Neural cell (in vitro differentiated cells): ENCODE results near the gene TMOD1.

ENCODE experiments used
- EZH2 ChIP-seq: fragments of 200-600, 300-800 bp; shearing (Covaris generic), sonication (generic); IDR thresholded peaks from 2 replicates; pipeline ENCODE4 v1.6.1; 2014; ENCODE audit warnings: antibody characterized with exemption, low read length, borderline replicate concordance, mild to moderate bottlenecking; ENCODE audit not compliant: insufficient read depth, poor library complexity, severe bottlenecking
- TAF1 ChIP-seq: IDR thresholded peaks from 2 replicates; pipeline ENCODE4 v1.6.1; 2012; ENCODE audit warnings: low read depth
- TF ChIP-seq, protein P1 (sequence below): fragments of 450-650 bp; IDR thresholded peaks from 2 replicates; pipeline ENCODE4 v1.5.1; 2014; ENCODE audit warnings: antibody characterized with exemption, mild to moderate bottlenecking, moderate library complexity; ENCODE audit not compliant: poor library complexity, severe bottlenecking

DNA sequence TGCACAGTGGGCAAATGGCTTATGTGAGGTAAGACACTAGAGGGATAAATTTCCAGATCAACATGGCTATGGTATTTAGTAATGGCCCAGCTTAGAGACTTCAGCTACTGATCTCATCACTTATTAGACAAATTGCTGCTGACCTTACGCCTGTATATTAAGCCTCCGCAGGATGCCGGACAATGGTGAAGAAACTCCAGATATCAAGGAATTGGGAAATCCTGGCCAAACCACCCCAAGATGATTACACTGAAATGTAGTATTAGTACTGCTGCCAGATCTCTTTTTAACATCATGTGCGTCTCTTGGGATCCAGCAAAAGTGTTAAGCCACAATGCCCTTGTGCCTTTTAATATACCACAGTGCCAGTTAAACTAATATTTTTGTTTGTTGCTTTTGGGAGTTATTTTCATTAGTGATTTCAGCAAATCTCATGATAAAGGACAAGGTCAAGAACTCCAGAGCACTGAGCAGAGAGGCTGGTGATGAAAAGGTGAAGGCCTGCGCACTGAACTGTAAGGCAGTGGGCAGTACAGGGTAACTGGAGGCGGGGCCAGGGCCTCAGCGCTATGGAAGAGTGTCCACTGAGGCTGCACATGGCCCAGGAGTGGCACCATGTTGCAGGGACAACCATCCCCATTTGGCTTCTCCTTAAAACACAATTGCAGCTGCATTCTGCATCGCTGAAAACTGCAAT is 99.2 kb downstream of the TMOD1 start:
- TF ChIP-seq, protein P1, sequence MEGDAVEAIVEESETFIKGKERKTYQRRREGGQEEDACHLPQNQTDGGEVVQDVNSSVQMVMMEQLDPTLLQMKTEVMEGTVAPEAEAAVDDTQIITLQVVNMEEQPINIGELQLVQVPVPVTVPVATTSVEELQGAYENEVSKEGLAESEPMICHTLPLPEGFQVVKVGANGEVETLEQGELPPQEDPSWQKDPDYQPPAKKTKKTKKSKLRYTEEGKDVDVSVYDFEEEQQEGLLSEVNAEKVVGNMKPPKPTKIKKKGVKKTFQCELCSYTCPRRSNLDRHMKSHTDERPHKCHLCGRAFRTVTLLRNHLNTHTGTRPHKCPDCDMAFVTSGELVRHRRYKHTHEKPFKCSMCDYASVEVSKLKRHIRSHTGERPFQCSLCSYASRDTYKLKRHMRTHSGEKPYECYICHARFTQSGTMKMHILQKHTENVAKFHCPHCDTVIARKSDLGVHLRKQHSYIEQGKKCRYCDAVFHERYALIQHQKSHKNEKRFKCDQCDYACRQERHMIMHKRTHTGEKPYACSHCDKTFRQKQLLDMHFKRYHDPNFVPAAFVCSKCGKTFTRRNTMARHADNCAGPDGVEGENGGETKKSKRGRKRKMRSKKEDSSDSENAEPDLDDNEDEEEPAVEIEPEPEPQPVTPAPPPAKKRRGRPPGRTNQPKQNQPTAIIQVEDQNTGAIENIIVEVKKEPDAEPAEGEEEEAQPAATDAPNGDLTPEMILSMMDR: no peak
- TF ChIP-seq EZH2 (no peak), TAF1 (no peak)
